Measurements from ENCODE around the gene BCL2L13. TPM values are rescaled to one million over a fixed set of nuclear protein-coding genes. Genes with fewer than 3 reads are reported as not detected.
"Not testable (repeated sequence)": the region's sequence is repeated elsewhere in the genome, so short reads cannot be mapped to it uniquely, and the experiment has no call there.

The BCL2L13 gene
- total RNA-seq, 2 donors from 2014 or later: 19.8 to 35.0 TPM

DNA sequence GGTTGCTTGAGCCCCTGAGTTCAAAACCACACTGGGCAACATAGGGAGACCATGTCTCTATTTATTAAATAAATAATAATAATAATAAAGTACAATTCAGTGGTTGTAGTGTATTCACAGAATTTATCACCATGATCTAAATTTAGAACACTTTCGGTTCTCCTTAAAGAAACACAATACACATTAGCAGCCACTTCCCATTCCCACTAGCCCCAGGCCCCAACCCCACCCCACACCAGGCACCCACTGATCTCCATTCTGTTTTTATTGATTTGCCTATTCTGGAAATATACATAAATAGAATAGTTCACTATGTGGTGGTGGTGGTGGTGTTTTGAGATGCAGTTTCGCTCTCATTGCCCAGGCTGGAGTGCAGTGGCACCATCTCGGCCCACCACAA, 45.7 kb downstream of the BCL2L13 start:
- ATAC-seq: no peak
- H3K27ac ChIP-seq: no peak overlapping the region
- H3K4me3 ChIP-seq: no peak overlapping the region
- no peaks in the 10 kb centered on the region for H3K4me1 ChIP-seq
- no peak for DNase-seq
- no peak for TF ChIP-seq POLR2A (IDR thresholded peaks at IDR 0.05)
- TF ChIP-seq, protein P1, sequence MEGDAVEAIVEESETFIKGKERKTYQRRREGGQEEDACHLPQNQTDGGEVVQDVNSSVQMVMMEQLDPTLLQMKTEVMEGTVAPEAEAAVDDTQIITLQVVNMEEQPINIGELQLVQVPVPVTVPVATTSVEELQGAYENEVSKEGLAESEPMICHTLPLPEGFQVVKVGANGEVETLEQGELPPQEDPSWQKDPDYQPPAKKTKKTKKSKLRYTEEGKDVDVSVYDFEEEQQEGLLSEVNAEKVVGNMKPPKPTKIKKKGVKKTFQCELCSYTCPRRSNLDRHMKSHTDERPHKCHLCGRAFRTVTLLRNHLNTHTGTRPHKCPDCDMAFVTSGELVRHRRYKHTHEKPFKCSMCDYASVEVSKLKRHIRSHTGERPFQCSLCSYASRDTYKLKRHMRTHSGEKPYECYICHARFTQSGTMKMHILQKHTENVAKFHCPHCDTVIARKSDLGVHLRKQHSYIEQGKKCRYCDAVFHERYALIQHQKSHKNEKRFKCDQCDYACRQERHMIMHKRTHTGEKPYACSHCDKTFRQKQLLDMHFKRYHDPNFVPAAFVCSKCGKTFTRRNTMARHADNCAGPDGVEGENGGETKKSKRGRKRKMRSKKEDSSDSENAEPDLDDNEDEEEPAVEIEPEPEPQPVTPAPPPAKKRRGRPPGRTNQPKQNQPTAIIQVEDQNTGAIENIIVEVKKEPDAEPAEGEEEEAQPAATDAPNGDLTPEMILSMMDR (IDR thresholded peaks at IDR 0.05): no peak
- H3K9me3 ChIP-seq: no peaks in the 10 kb centered on the region
- H3K27me3 ChIP-seq: no peaks in the 10 kb centered on the region
- 82 to 88% methylated on average over 3 of the region's 3 CpGs for WGBS, 2 donors
- intact Hi-C loops (cut with DNase I): no loop called here
- no peaks in the 10 kb centered on the region for H3K36me3 ChIP-seq (replicated peaks in 1 of 2; ENCODE audit: insufficient read depth in 1 of 2, low read depth in 2 of 2)

GRCh38 chr22:17692841-17693240, 54.3 kb downstream of the BCL2L13 start:
- DNase-seq (no peak), ATAC-seq (no peak)
- 85 to 87% methylated on average over 4 of the region's 4 CpGs for WGBS, 2 donors
- H3K4me3 ChIP-seq: no peak overlapping the region
- no peaks in the 10 kb centered on the region for H3K27me3 ChIP-seq
- no peaks in the 10 kb centered on the region for H3K9me3 ChIP-seq
- peaks cover 0 to 3% of the 10 kb centered on the region in 2 donors for H3K36me3 ChIP-seq (replicated peaks in 1 of 2; ENCODE audit: insufficient read depth in 1 of 2, low read depth in 2 of 2)
- TF ChIP-seq, protein P1 (IDR thresholded peaks at IDR 0.05): no peak
- no peak for TF ChIP-seq POLR2A (IDR thresholded peaks at IDR 0.05)
- intact Hi-C loops (cut with DNase I): no loop called here
- no peaks in the 10 kb centered on the region for H3K4me1 ChIP-seq
- H3K27ac ChIP-seq: no peak overlapping the region

GRCh38 chr22:17694193-17694592, 55.6 kb downstream of the BCL2L13 start:
- DNase-seq: no peak
- 78 to 81% methylated on average over 2 of the region's 2 CpGs for WGBS, 2 donors
- no peak for ATAC-seq
- Histone ChIP-seq H3K4me1 (no peaks in the 10 kb centered on the region), H3K36me3 (replicated peaks in 1 of 2; ENCODE audit: insufficient read depth in 1 of 2, low read depth in 2 of 2) (peaks cover 0 to 3% of the 10 kb centered on the region in 2 donors), H3K27ac (no peak overlapping the region), H3K27me3 (no peaks in the 10 kb centered on the region), H3K9me3 (no peaks in the 10 kb centered on the region), H3K4me3 (no peak overlapping the region)
- intact Hi-C loops (cut with DNase I): no loop called here
- TF ChIP-seq POLR2A (IDR thresholded peaks at IDR 0.05): no peak
- TF ChIP-seq, protein P1 (IDR thresholded peaks at IDR 0.05): no peak

DNA sequence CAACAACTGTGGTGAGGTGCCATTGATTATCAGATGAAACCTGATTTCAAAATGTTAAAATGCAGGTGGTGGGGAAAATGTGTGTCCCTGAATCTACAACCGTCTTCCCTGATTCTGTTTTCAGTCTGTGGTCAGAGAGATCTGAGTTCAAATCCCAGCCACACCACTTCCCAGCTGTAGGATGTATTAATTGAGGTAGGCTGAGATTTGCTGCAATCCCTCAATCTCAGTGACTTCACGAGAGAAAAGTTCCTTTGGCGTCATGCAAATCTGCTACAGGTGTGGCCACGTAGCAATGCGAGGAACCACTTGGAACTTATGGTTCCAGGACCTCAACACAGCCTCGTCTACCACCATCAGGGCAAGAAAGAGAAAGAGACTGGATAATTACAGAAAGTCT, 56.2 kb downstream of the BCL2L13 start:
- intact Hi-C loops (cut with DNase I): no loop called here
- ATAC-seq (no peak), DNase-seq (no peak)
- no peak for TF ChIP-seq POLR2A (IDR thresholded peaks at IDR 0.05)
- TF ChIP-seq, protein P1 (IDR thresholded peaks at IDR 0.05): no peak
- Histone ChIP-seq H3K4me3 (no peak overlapping the region), H3K36me3 (replicated peaks in 1 of 2; ENCODE audit: insufficient read depth in 1 of 2, low read depth in 2 of 2) (peaks cover 0 to 3% of the 10 kb centered on the region in 2 donors), H3K9me3 (no peaks in the 10 kb centered on the region), H3K27me3 (no peaks in the 10 kb centered on the region), H3K4me1 (no peaks in the 10 kb centered on the region), H3K27ac (no peak overlapping the region)
- 87 to 99% methylated on average over 6 of the region's 6 CpGs for WGBS, 2 donors

- Histone ChIP-seq H3K27me3 (no peaks in the 10 kb centered on the region), H3K4me3 (no peak overlapping the region), H3K9me3 (no peaks in the 10 kb centered on the region), H3K4me1 (no peaks in the 10 kb centered on the region), H3K36me3 (replicated peaks in 1 of 2; ENCODE audit: insufficient read depth in 1 of 2, low read depth in 2 of 2) (peaks cover 0 to 3% of the 10 kb centered on the region in 2 donors), H3K27ac (no peak overlapping the region)
- intact Hi-C loops (cut with DNase I): no loop called here
- WGBS, 2 donors: 94 to 95% methylated on average over 5 of the region's 5 CpGs
- no peak for TF ChIP-seq POLR2A (IDR thresholded peaks at IDR 0.05)
- TF ChIP-seq, protein P1 (IDR thresholded peaks at IDR 0.05): no peak
- DNase-seq (no peak), ATAC-seq (no peak)
These were observed 57.4 kb downstream of the BCL2L13 start for GRCh38 chr22:17695986-17696385.

- not testable (repeated sequence) for ATAC-seq, DNase-seq
These were observed 58.6 kb downstream of the BCL2L13 start for GRCh38 chr22:17697196-17697595.

DNA sequence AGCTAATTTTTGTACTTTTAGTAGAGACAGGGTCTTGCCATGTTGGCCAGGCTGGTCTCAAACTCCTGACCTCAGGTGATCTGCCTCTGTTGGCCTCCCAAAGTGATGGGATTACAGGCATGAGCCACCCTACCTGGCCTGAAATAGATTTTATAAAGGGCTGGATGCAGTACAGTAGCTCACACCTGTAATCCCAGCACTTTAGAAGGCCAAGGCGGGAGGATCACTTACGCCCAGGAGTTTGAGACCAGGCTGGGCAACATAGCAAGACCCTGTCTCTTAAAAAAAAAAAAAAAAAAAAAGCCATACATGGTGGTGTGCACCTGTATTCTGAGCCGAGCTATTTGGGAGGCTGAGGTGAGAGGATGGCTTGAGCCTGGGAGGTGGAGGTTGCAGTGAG, 59.7 kb downstream of the BCL2L13 start:
- ATAC-seq; H3K36me3 ChIP-seq (replicated peaks in 1 of 2; ENCODE audit: insufficient read depth in 1 of 2, low read depth in 2 of 2); H3K27me3 ChIP-seq; H3K4me3 ChIP-seq; intact Hi-C loops (cut with DNase I); H3K27ac ChIP-seq; H3K4me1 ChIP-seq; DNase-seq; H3K9me3 ChIP-seq: not testable (repeated sequence)
- 88 to 96% methylated on average over 1 to 3 of the region's 3 CpGs for WGBS, 2 donors

More at GRCh38 chr22:17697196-17697595, 58.6 kb downstream of the BCL2L13 start:
- 80 to 95% methylated on average over 10 of the region's 10 CpGs for WGBS, 2 donors
- intact Hi-C loops (cut with DNase I); H3K36me3 ChIP-seq (replicated peaks in 1 of 2; ENCODE audit: insufficient read depth in 1 of 2, low read depth in 2 of 2); H3K27me3 ChIP-seq; H3K4me3 ChIP-seq; H3K27ac ChIP-seq; H3K9me3 ChIP-seq; H3K4me1 ChIP-seq: not testable (repeated sequence)
